HEK293 (cell line): Measurements from ENCODE around the gene PLK1.

Source experiments
- CTCF ChIA-PET: fragments of 350-600 bp; formaldehyde crosslinking; extraction: SDS; loops from one replicate; lab custom pipeline; 2021; ENCODE audit warnings: antibody characterized with exemption; lab: Yijun Ruan, JAX
- POLR2A ChIA-PET: fragments of 300-600 bp; formaldehyde crosslinking; extraction: SDS; loops from one replicate; lab custom pipeline; 2020; ENCODE audit warnings: antibody characterized with exemption, inconsistent platforms; lab: Yijun Ruan, JAX
- H3K27ac ChIP-seq: fragments of 200-500 bp; sonication (Bioruptor generic); 2 replicates; pipeline ENCODE4 v1.5.1; 2014; ENCODE audit warnings: low read depth, low read length, control low read depth, inconsistent platforms; ENCODE audit errors: extremely low read depth
- H3K36me3 ChIP-seq, 2 experiments: fragments of 200-500 bp in 1 of 2; sonication (Bioruptor generic) in 1 of 2; 1 replicate in 1 of 2; 2 replicates in 1 of 2; pipeline ENCODE4 v1.5.1; 2014 to 2017; ENCODE audit warnings: inconsistent platforms in 2 of 2, low read length in 2 of 2; ENCODE audit not compliant: control insufficient read depth in 2 of 2, insufficient read depth in 1 of 2
- H3K4me1 ChIP-seq: fragments of 200-500 bp; sonication (Bioruptor generic); 2 replicates; pipeline ENCODE4 v1.5.1; 2014; ENCODE audit warnings: mild to moderate bottlenecking, low read length, inconsistent platforms; ENCODE audit not compliant: control insufficient read depth, insufficient read depth
- H3K4me3 ChIP-seq: 2 replicates; pipeline ENCODE4 v1.5.1; 2011; ENCODE audit warnings: low read depth, mild to moderate bottlenecking, control low read depth, low read length, moderate library complexity
- H3K9me3 ChIP-seq: fragments of 200-500 bp; sonication (Bioruptor generic); 2 replicates; pipeline ENCODE4 v1.5.1; 2014; ENCODE audit warnings: low read depth, low read length, inconsistent platforms; ENCODE audit not compliant: control insufficient read depth, insufficient read depth
- AEBP2 ChIP-seq: fragments of 450-650 bp; formaldehyde crosslinking; IDR thresholded peaks from 2 replicates; pipeline ENCODE4 v1.5.1; 2016; ENCODE audit warnings: missing biosample characterization, missing genetic modification characterization, borderline replicate concordance
- INSM2 ChIP-seq: fragments of 450-650 bp; formaldehyde crosslinking; IDR thresholded peaks from 2 replicates; pipeline ENCODE4 v1.5.1; 2016; ENCODE audit warnings: missing biosample characterization, missing genetic modification characterization
- MYNN ChIP-seq: fragments of 450-650 bp; formaldehyde crosslinking; IDR thresholded peaks from 2 replicates; pipeline ENCODE4 v1.5.1; 2016; ENCODE audit warnings: missing biosample characterization, missing genetic modification characterization, borderline replicate concordance
- PRDM1 ChIP-seq: fragments of 450-650 bp; formaldehyde crosslinking; IDR thresholded peaks from 2 replicates; pipeline ENCODE4; 2016; ENCODE audit warnings: missing biosample characterization, missing genetic modification characterization
- SCRT1 ChIP-seq: fragments of 450-650 bp; formaldehyde crosslinking; IDR thresholded peaks from 2 replicates; pipeline ENCODE4 v1.5.1; 2016; ENCODE audit warnings: missing biosample characterization, missing genetic modification characterization, borderline replicate concordance
- WT1 ChIP-seq: fragments of 450-650 bp; formaldehyde crosslinking; IDR thresholded peaks from 2 replicates; pipeline ENCODE4 v1.5.1; 2016; ENCODE audit warnings: missing biosample characterization, missing genetic modification characterization
- YY2 ChIP-seq: fragments of 450-650 bp; formaldehyde crosslinking; IDR thresholded peaks from 2 replicates; pipeline ENCODE4 v1.5.1; 2016; ENCODE audit warnings: missing biosample characterization, missing genetic modification characterization
- ZBTB17 ChIP-seq: fragments of 450-650 bp; formaldehyde crosslinking; IDR thresholded peaks from 2 replicates; pipeline ENCODE4 v1.5.1; 2016; ENCODE audit warnings: missing biosample characterization, missing genetic modification characterization
- ZEB2 ChIP-seq: fragments of 450-650 bp; formaldehyde crosslinking; IDR thresholded peaks from 2 replicates; pipeline ENCODE4 v1.5.1; 2016; ENCODE audit warnings: missing biosample characterization, missing genetic modification characterization
- ZNF121 ChIP-seq: fragments of 450-650 bp; formaldehyde crosslinking; IDR thresholded peaks from 2 replicates; pipeline ENCODE4 v1.5.1; 2016; ENCODE audit warnings: missing biosample characterization, missing genetic modification characterization
- ZNF138 ChIP-seq: fragments of 450-650 bp; formaldehyde crosslinking; IDR thresholded peaks from 2 replicates; pipeline ENCODE4 v1.5.1; 2016; ENCODE audit warnings: missing biosample characterization, missing genetic modification characterization, borderline replicate concordance
- ZNF202 ChIP-seq: fragments of 450-650 bp; formaldehyde crosslinking; IDR thresholded peaks from 2 replicates; pipeline ENCODE4 v1.5.1; 2016; ENCODE audit warnings: missing biosample characterization, missing genetic modification characterization, borderline replicate concordance
- ZNF214 ChIP-seq: fragments of 450-650 bp; formaldehyde crosslinking; IDR thresholded peaks from 2 replicates; pipeline ENCODE4 v1.5.1; 2017; ENCODE audit warnings: missing biosample characterization, mild to moderate bottlenecking, missing genetic modification characterization, borderline replicate concordance
- ZNF23 ChIP-seq: fragments of 450-650 bp; formaldehyde crosslinking; IDR thresholded peaks from 2 replicates; pipeline ENCODE4 v1.5.1; 2016; ENCODE audit warnings: missing biosample characterization, missing genetic modification characterization, borderline replicate concordance
- ZNF37A ChIP-seq: fragments of 450-650 bp; IDR thresholded peaks from 2 replicates; pipeline ENCODE4 v1.5.1; 2018; ENCODE audit warnings: missing biosample characterization, missing genetic modification characterization
- ZNF391 ChIP-seq: fragments of 450-650 bp; formaldehyde crosslinking; IDR thresholded peaks from 2 replicates; pipeline ENCODE4 v1.5.1; 2016; ENCODE audit warnings: low read depth, missing biosample characterization, missing genetic modification characterization, borderline replicate concordance
- ZNF416 ChIP-seq: fragments of 450-650 bp; formaldehyde crosslinking; IDR thresholded peaks from 2 replicates; pipeline ENCODE4 v1.5.1; 2016; ENCODE audit warnings: missing biosample characterization, missing genetic modification characterization
- ZNF514 ChIP-seq: fragments of 450-650 bp; formaldehyde crosslinking; IDR thresholded peaks from 2 replicates; pipeline ENCODE4 v1.5.1; 2016; ENCODE audit warnings: missing biosample characterization, missing genetic modification characterization
- ZNF555 ChIP-seq: fragments of 450-650 bp; formaldehyde crosslinking; conservative IDR thresholded peaks from 2 replicates; pipeline ENCODE4 v1.5.1; 2017; ENCODE audit warnings: missing biosample characterization, mild to moderate bottlenecking, missing genetic modification characterization, inconsistent platforms
- ZNF560 ChIP-seq: fragments of 450-650 bp; formaldehyde crosslinking; IDR thresholded peaks from 2 replicates; pipeline ENCODE4 v1.5.1; 2017; ENCODE audit warnings: missing biosample characterization, missing genetic modification characterization, borderline replicate concordance
- ZNF600 ChIP-seq: fragments of 450-650 bp; formaldehyde crosslinking; IDR thresholded peaks from 2 replicates; pipeline ENCODE4 v1.5.1; 2016; ENCODE audit warnings: missing biosample characterization, missing genetic modification characterization
- ZNF623 ChIP-seq: fragments of 450-650 bp; formaldehyde crosslinking; IDR thresholded peaks from 2 replicates; pipeline ENCODE4 v1.5.1; 2016; ENCODE audit warnings: missing biosample characterization, missing genetic modification characterization
- ZNF629 ChIP-seq: fragments of 450-650 bp; formaldehyde crosslinking; IDR thresholded peaks from 2 replicates; pipeline ENCODE4 v1.5.1; 2017; ENCODE audit warnings: missing biosample characterization, missing genetic modification characterization
- ZNF677 ChIP-seq: fragments of 450-650 bp; IDR thresholded peaks from 2 replicates; pipeline ENCODE4 v1.5.0; 2018; ENCODE audit warnings: missing biosample characterization, mild to moderate bottlenecking, missing genetic modification characterization, moderate library complexity
- ZNF837 ChIP-seq: fragments of 450-650 bp; formaldehyde crosslinking; IDR thresholded peaks from 2 replicates; pipeline ENCODE4 v1.5.1; 2016; ENCODE audit warnings: missing biosample characterization, missing genetic modification characterization
- ZSCAN23 ChIP-seq: fragments of 450-650 bp; formaldehyde crosslinking; IDR thresholded peaks from 2 replicates; pipeline ENCODE4 v1.5.1; 2016; ENCODE audit warnings: missing biosample characterization, missing genetic modification characterization

Gene PLK1

GRCh38 chr16:23640931-23641765, 37.5 kb upstream of the PLK1 start, which contains the start of the genes DCTN5 and PALB2 (continued):
- TF ChIP-seq AEBP2 (tag by site-specific recombination) (no peak), YY2 (0 out of 2 replicates have a peak, but pooled peaks have one; percentile 45)

GRCh38 chr16:23642246-23642774, 36.4 kb upstream of the PLK1 start:
- H3K4me3 ChIP-seq: peak overlapping the region; percentile 96
- ChIA-PET CTCF (interaction anchor here (0.6 to 1.6 kb wide), 2 partner anchors 17 to 710 kb away, joined by 3 read pairs; no protein-coding TSS in a partner anchor), POLR2A (interaction anchor here (1.3 kb wide), 1 partner anchor 37 kb away, joined by 6 read pairs; the partner anchor contains the start of gene PLK1)
- TF ChIP-seq ZNF391 (no peak), ZNF202 (no peak), ZNF37A (tag by site-specific recombination) (no peak), ZNF416 (tag by site-specific recombination) (no peak), ZSCAN23 (tag by site-specific recombination) (no peak), ZNF214 (no peak), ZNF121 (no peak), ZNF138 (no peak), ZNF514 (no peak), ZNF837 (tag by site-specific recombination) (no peak), ZNF23 (no peak)
- H3K4me1 ChIP-seq: 0 out of 2 replicates have a peak, but pooled peaks cover 2% of the 10 kb centered on the region
- no peak overlapping the region for H3K27ac ChIP-seq
- H3K36me3 ChIP-seq: peaks cover 37 to 54% of the 10 kb centered on the region in 2 experiments
- H3K9me3 ChIP-seq: no peaks in the 10 kb centered on the region

GRCh38 chr16:23650674-23651416, 27.8 kb upstream of the PLK1 start:
- no peak overlapping the region for H3K27ac ChIP-seq
- H3K4me3 ChIP-seq: no peak overlapping the region
- H3K36me3 ChIP-seq: peaks cover 54 to 71% of the 10 kb centered on the region in 2 experiments
- ChIA-PET POLR2A (interaction anchor here (0.7 kb wide), 1 partner anchor 10 kb away, joined by 3 read pairs; the partner anchor contains the start of genes DCTN5 and PALB2), CTCF (interaction anchor here (0.6 kb wide), 2 partner anchors 27 to 354 kb away, joined by 3 to 6 read pairs; no protein-coding TSS in a partner anchor)
- 0 out of 2 replicates have a peak, but pooled peaks have one; percentile 23 for TF ChIP-seq ZNF600 (tag by site-specific recombination)
- 0 out of 2 replicates have a peak, but pooled peaks have one; percentile 16 for TF ChIP-seq PRDM1 (tag by site-specific recombination)
- TF ChIP-seq ZNF560 (tag by site-specific recombination): no peak
- TF ChIP-seq, all 188 proteins: peak for 2
- Histone ChIP-seq H3K9me3 (no peaks in the 10 kb centered on the region), H3K4me1 (no peaks in the 10 kb centered on the region)

GRCh38 chr16:23651943-23652468, 26.7 kb upstream of the PLK1 start:
- H3K4me3 ChIP-seq: no peak overlapping the region
- ChIA-PET CTCF (no interaction called here), POLR2A (no interaction called here)
- no peak overlapping the region for H3K27ac ChIP-seq
- H3K4me1 ChIP-seq: no peaks in the 10 kb centered on the region
- no peaks in the 10 kb centered on the region for H3K9me3 ChIP-seq
- H3K36me3 ChIP-seq: peaks cover 47 to 65% of the 10 kb centered on the region in 2 experiments
- TF ChIP-seq WT1 (tag by site-specific recombination) (no peak), ZNF623 (no peak), INSM2 (tag by site-specific recombination) (no peak), SCRT1 (tag by site-specific recombination) (no peak), ZNF677 (no peak), ZNF629 (tag by site-specific recombination) (no peak), ZEB2 (no peak), ZBTB17 (tag by site-specific recombination) (no peak), ZNF37A (tag by site-specific recombination) (no peak), ZNF555 (no peak), MYNN (no peak)
